Upper lobe of left lung (tissue), 6 donors: Measurements from ENCODE around the gene SLC15A5. TPM values are rescaled to one million over a fixed set of nuclear protein-coding genes. Genes with fewer than 3 reads are reported as not detected.
A peak's percentile ranks its signal among the peaks of the same experiment; 100 is the strongest.

Experiments
- ATAC-seq, 2 donors: fragments of 200-7000 bp; cut with Tn5 transposase; one replicate each; pipeline ENCODE4 v1.9.1; 2022; ENCODE audit warnings: mild to moderate bottlenecking in 2 of 2, moderate library complexity in 2 of 2; ENCODE audit not compliant: low FRiP score in 2 of 2
- DNase-seq, 2 donors: peaks; one replicate each; pipeline ENCODE4 v3.0.0-alpha.2; 2019 to 2020
- H3K27ac ChIP-seq, 4 donors: fragments of 200-600 bp; sonication (generic); one replicate each; pipeline ENCODE4 v1.5.1; 2016 to 2019
- H3K27me3 ChIP-seq, 4 donors: fragments of 200-600 bp; sonication (generic); one replicate each; pipeline ENCODE4 v1.5.1; 2017 to 2019
- H3K36me3 ChIP-seq, 4 donors: fragments of 200-600 bp; sonication (generic); one replicate each; pipeline ENCODE4 v1.5.1; 2016 to 2019
- H3K4me1 ChIP-seq, 4 donors: fragments of 200-600 bp; sonication (generic); one replicate each; pipeline ENCODE4 v1.5.1; 2018 to 2019
- H3K4me3 ChIP-seq, 4 donors: fragments of 200-600 bp; sonication (generic); one replicate each; pipeline ENCODE4 v1.5.1; 2017 to 2019; ENCODE audit warnings: mild to moderate bottlenecking in 2 of 4, moderate library complexity in 1 of 4
- H3K9me3 ChIP-seq, 4 donors: fragments of 200-600 bp; sonication (generic); one replicate each; pipeline ENCODE4 v1.5.1; 2018 to 2019
- EP300 ChIP-seq, 4 donors: sonication (generic); formaldehyde crosslinking; IDR thresholded peaks; one replicate each; pipeline ENCODE4 v1.5.1; 2017; ENCODE audit warnings: antibody characterized with exemption in 4 of 4, control low read depth in 2 of 4
- POLR2A ChIP-seq, 4 donors: fragments of 450-650 bp; IDR thresholded peaks; one replicate each; pipeline ENCODE4 v1.5.1; 2016 to 2017; ENCODE audit warnings: antibody characterized with exemption in 4 of 4, mild to moderate bottlenecking in 2 of 4
- POLR2AphosphoS5 ChIP-seq, 2 donors: sonication (generic); formaldehyde crosslinking; IDR thresholded peaks; one replicate each; pipeline ENCODE4 v1.5.1; 2017; ENCODE audit warnings: antibody characterized with exemption in 2 of 2
- WGBS, 2 donors: methylation state at CpG; one replicate each; pipeline ENCODE4 v1.1.5; 2017 to 2018; 5-methylcytosine and 5-hydroxymethylcytosine counted together
- total RNA-seq, 6 donors: library from RNA; depleted of rRNA in 4 of 6; stranded (reverse); fragments of >200 nt in 4 of 6; gene quantifications; one replicate each; pipeline versions ENCODE4 v1.1.0 to v1.2.1, GENCODE V29; 2016 to 2021
- TF ChIP-seq, protein P1 (sequence below), 6 experiments: fragments of 450-650 bp in 4 of 6; fragments of 200-600 bp in 2 of 6; sonication (generic) in 2 of 6; IDR thresholded peaks; one replicate each; pipeline ENCODE4 v1.5.1; 2016 to 2019; ENCODE audit warnings: antibody characterized with exemption in 6 of 6
- donor health status: DM: no; HTN: no; CAD: no; lungs with moderate emphysema.
- donor health status: DM: no; HTN: yes; CAD: no; lungs with severe emphysema.

The SLC15A5 gene
- total RNA-seq, 6 donors from 2014 or later, result not detected

DNA sequence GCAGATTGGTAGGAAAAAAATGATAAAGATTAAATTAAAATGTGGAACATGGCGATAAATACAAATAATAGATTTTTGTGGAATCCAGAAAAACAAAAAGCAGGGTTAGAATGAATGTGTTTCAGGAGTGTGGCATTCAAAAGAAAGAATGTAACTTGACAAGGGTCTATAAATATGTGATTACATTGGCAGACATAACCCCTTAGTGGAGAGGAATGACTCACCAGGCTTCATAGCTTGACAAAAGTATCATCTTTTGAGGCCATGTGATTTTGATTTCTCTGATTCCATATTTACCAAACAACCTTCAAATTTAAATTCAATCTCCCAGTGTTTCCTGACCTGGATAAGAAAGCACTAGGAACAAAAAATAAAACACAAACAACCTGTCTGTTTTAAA lies 45.5 kb upstream of the SLC15A5 start:
- DNase-seq (no peak), ATAC-seq (no peak)
- WGBS, 2 donors, result 79 to 82% methylated on average over 1 of the region's 1 CpG
- Histone ChIP-seq H3K4me3 (no peak overlapping the region), H3K4me1 (no peaks in the 10 kb centered on the region), H3K27me3 (no peaks in the 10 kb centered on the region), H3K27ac (no peak overlapping the region), H3K9me3 (peaks cover 0 to 6% (median 0%) of the 10 kb centered on the region in 4 donors), H3K36me3 (no peaks in the 10 kb centered on the region)
- TF ChIP-seq, protein P1, sequence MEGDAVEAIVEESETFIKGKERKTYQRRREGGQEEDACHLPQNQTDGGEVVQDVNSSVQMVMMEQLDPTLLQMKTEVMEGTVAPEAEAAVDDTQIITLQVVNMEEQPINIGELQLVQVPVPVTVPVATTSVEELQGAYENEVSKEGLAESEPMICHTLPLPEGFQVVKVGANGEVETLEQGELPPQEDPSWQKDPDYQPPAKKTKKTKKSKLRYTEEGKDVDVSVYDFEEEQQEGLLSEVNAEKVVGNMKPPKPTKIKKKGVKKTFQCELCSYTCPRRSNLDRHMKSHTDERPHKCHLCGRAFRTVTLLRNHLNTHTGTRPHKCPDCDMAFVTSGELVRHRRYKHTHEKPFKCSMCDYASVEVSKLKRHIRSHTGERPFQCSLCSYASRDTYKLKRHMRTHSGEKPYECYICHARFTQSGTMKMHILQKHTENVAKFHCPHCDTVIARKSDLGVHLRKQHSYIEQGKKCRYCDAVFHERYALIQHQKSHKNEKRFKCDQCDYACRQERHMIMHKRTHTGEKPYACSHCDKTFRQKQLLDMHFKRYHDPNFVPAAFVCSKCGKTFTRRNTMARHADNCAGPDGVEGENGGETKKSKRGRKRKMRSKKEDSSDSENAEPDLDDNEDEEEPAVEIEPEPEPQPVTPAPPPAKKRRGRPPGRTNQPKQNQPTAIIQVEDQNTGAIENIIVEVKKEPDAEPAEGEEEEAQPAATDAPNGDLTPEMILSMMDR (IDR thresholded peaks at IDR 0.05), result no peak
- TF ChIP-seq POLR2A (IDR thresholded peaks at IDR 0.05), result no peak
- no peak for TF ChIP-seq EP300 (IDR thresholded peaks at IDR 0.05)
- TF ChIP-seq POLR2AphosphoS5 (IDR thresholded peaks at IDR 0.05), result no peak

DNA sequence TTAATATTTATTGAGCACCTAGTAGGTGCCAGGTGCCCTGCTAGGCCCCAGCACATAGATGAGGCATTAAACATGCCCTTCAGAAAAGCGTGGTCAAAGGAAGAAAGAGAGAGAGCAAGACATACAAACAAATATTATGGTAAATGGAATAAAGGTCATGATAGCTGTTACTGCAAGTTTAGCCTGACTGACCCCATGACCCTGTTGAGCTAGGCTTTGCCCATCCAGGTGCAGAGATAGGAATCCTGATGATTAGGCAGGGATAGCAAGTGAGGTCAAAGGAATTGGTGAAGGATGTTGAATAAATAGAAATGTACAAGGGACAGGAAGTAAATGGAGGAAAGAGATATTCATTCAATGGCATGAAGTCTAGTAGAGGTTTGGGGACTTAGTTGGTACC lies 33.4 kb upstream of the SLC15A5 start:
- ATAC-seq (no peak), DNase-seq (no peak)
- Histone ChIP-seq H3K9me3 (peaks cover 0 to 8% (median 4%) of the 10 kb centered on the region in 4 donors), H3K27ac (no peak overlapping the region), H3K4me1 (no peaks in the 10 kb centered on the region), H3K27me3 (no peaks in the 10 kb centered on the region), H3K4me3 (no peak overlapping the region), H3K36me3 (no peaks in the 10 kb centered on the region)
- TF ChIP-seq POLR2AphosphoS5 (IDR thresholded peaks at IDR 0.05) (no peak), POLR2A (IDR thresholded peaks at IDR 0.05) (no peak), EP300 (IDR thresholded peaks at IDR 0.05) (no peak)
- WGBS, 2 donors, result 73% methylated on average over 1 of the region's 1 CpG

DNA sequence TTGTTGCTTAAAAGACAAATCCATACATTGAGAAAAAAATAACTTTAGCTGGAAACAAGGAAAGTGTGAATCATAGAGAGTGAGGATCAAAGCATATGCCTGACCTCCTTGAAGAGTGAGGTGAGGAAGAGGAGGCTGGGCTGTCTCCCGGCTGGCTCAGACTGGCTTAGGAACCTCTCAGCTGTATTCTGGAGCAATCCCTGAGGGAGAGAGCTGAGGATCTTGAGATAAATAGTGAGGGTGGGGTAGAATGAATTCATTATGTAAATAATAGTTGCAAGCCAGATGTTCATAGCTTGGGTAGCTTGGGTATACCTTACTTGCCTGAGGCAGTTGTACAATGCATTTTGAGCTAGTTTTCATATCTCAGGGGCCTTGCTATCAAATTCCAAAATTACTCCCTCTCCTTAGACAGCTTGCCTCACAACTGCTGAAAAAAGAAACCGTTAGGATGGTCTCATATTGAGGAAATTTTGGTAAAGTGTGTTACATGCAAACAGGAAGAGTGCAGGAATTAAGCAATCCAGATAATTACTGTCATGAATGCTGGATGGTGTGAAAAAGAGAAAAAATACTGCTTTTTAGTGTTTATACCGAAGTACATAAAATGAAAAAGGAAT lies 30.5 kb upstream of the SLC15A5 start:
- Histone ChIP-seq H3K9me3 (peaks cover 0 to 8% (median 4%) of the 10 kb centered on the region in 4 donors), H3K36me3 (no peaks in the 10 kb centered on the region), H3K27ac (no peak overlapping the region), H3K4me1 (no peaks in the 10 kb centered on the region), H3K4me3 (no peak overlapping the region), H3K27me3 (no peaks in the 10 kb centered on the region)
- no peak for ATAC-seq
- TF ChIP-seq EP300 (IDR thresholded peaks at IDR 0.05), result no peak
- TF ChIP-seq, protein P1 (IDR thresholded peaks at IDR 0.05), result no peak
- TF ChIP-seq POLR2AphosphoS5 (IDR thresholded peaks at IDR 0.05), result no peak
- no peak for TF ChIP-seq POLR2A (IDR thresholded peaks at IDR 0.05)
- no peak for DNase-seq
- WGBS, 2 donors, result 43 to 57% methylated on average over 3 of the region's 3 CpGs

DNA sequence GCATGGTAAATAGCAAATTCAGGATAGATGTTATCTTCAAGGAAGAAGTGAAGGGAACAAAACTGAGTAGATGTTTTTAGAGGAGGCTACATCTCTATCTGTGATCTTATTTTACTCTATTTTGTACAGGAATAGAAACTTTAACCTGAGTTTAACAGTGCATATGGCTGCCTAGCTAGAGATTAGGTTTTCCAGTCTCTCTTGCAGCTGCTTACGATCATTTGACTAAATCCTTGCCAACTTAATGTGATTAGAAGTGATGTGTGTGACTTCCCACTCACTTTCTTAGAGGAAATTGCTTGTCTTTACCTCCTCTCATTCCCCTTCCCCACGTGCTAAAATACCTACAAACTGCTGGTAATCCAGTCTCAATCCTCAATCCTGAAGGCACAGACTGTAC lies 26.5 kb upstream of the SLC15A5 start:
- Histone ChIP-seq H3K9me3 (peaks cover 0 to 5% (median 2%) of the 10 kb centered on the region in 4 donors), H3K36me3 (no peaks in the 10 kb centered on the region), H3K27ac (no peak overlapping the region), H3K4me1 (no peaks in the 10 kb centered on the region), H3K4me3 (no peak overlapping the region), H3K27me3 (no peaks in the 10 kb centered on the region)
- 46 to 47% methylated on average over 2 of the region's 2 CpGs for whole genome bisulfite sequencing, 2 donors
- no peak for TF ChIP-seq POLR2AphosphoS5 (IDR thresholded peaks at IDR 0.05)
- DNase-seq (no peak), ATAC-seq (no peak)

DNA sequence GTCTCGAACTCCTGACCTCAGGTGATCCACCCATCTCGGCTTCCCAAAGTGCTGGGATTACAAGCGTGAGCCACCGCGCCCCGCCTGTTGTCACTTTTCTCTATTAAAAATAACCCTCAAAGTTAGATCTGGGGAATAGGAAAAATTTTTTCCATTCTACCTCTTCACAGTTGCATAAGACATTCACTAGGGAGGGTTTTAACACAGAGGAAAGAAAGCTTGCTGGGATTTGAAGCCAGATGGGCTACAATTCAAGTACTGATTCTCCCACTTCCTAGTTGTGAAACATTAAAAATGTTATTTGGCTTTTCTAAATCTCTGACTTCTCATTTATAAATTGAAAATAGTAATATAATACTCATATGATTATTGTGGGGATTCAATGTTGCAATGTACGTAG lies 23.3 kb upstream of the SLC15A5 start:
- Histone ChIP-seq H3K4me1 (no peaks in the 10 kb centered on the region), H3K9me3 (no peaks in the 10 kb centered on the region), H3K27ac (no peak overlapping the region), H3K36me3 (no peaks in the 10 kb centered on the region), H3K27me3 (no peaks in the 10 kb centered on the region), H3K4me3 (no peak overlapping the region)
- DNase-seq, result peak in 1 of 2 donors; percentile 20
- ATAC-seq, result peak in 1 of 2 donors; percentile 87
- 91 to 92% methylated on average over 7 of the region's 7 CpGs for WGBS, 2 donors
- TF ChIP-seq EP300 (IDR thresholded peaks at IDR 0.05), result no peak
- no peak for TF ChIP-seq POLR2A (IDR thresholded peaks at IDR 0.05)
- no peak for TF ChIP-seq POLR2AphosphoS5 (IDR thresholded peaks at IDR 0.05)
- TF ChIP-seq, protein P1 (IDR thresholded peaks at IDR 0.05), result no peak

DNA sequence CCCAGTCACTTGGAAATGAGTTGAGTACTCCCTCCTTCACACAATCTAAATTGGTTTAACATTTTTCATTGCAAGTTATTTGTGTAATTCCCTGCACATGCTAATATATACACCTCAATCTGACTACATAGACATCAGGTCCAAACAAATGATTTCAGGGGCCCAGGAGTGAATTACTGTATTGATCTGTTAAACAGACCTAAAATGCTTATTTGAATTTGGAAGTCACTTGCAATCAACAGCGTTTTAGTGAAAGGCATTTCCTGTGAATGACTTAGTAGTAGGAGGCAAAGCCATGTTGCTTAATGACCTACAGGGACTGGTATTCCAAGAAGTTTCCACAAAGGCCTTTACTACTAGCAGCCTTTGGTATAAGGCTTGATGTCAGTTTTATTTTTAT lies 22.6 kb upstream of the SLC15A5 start:
- no peak for ATAC-seq
- H3K4me1 ChIP-seq, result no peaks in the 10 kb centered on the region
- no peak overlapping the region for H3K27ac ChIP-seq
- no peaks in the 10 kb centered on the region for H3K27me3 ChIP-seq
- no peaks in the 10 kb centered on the region for H3K9me3 ChIP-seq
- H3K4me3 ChIP-seq, result no peak overlapping the region
- 14 to 17% methylated on average over 1 of the region's 1 CpG for WGBS, 2 donors
- TF ChIP-seq, protein P1 (IDR thresholded peaks at IDR 0.05), result no peak
- no peak for TF ChIP-seq POLR2AphosphoS5 (IDR thresholded peaks at IDR 0.05)
- no peak for TF ChIP-seq EP300 (IDR thresholded peaks at IDR 0.05)
- TF ChIP-seq POLR2A (IDR thresholded peaks at IDR 0.05), result no peak
- no peak for DNase-seq
- no peaks in the 10 kb centered on the region for H3K36me3 ChIP-seq
